Lower leg skin (tissue), 4 donors: Measurements from ENCODE around the gene CCDC81. TPM values are rescaled to one million over a fixed set of nuclear protein-coding genes. Genes with fewer than 3 reads are reported as not detected.
"Not testable (repeated sequence)": the region's sequence is repeated elsewhere in the genome, so short reads cannot be mapped to it uniquely, and the experiment has no call there.

Experiments
- DNase-seq, 2 donors: peaks; one replicate each; pipeline ENCODE4 v3.0.0-alpha.2; 2019; ENCODE audit warnings: low spot score in 2 of 2
- H3K4me3 ChIP-seq: fragments of 200-600 bp; sonication (generic); 2 replicates; pipeline ENCODE4 v1.5.1; 2017; ENCODE audit warnings: mild to moderate bottlenecking, low read depth; ENCODE audit not compliant: poor library complexity, severe bottlenecking
- POLR2A ChIP-seq, 2 donors: fragments of 450-650 bp; IDR thresholded peaks; one replicate each; pipeline ENCODE4 v1.6.1; 2016 to 2017; ENCODE audit warnings: antibody characterized with exemption in 2 of 2, mild to moderate bottlenecking in 1 of 2, moderate library complexity in 1 of 2
- WGBS, 2 donors: methylation state at CpG; one replicate each; pipeline ENCODE4 v1.1.5; 2018; 5-methylcytosine and 5-hydroxymethylcytosine counted together
- intact Hi-C: fragments of 100-400 bp; cut with DNase I; formaldehyde crosslinking; loops from one replicate; pipeline ENCODE4 v1.15.0; 2023; ENCODE audit warnings: low total_unique reads
- total RNA-seq, 4 donors: library from RNA; depleted of rRNA; stranded (reverse); fragments of >200 nt; gene quantifications; one replicate each; pipeline ENCODE4 v1.1.0, GENCODE V29; 2016
- TF ChIP-seq, protein P1 (sequence below), 3 donors: fragments of 450-650 bp; IDR thresholded peaks; one replicate each; pipeline ENCODE4 v1.5.1; 2016; ENCODE audit warnings: antibody characterized with exemption in 3 of 3, mild to moderate bottlenecking in 3 of 3, moderate library complexity in 2 of 3

The CCDC81 gene
- total RNA-seq, 4 donors from 2014 or later: 0.76 to 2.7 (median 1.6) TPM; not detected in 1

- intact Hi-C loops: no loop called here
- no peak for TF ChIP-seq POLR2A (IDR thresholded peaks at IDR 0.05)
- TF ChIP-seq, protein P1, sequence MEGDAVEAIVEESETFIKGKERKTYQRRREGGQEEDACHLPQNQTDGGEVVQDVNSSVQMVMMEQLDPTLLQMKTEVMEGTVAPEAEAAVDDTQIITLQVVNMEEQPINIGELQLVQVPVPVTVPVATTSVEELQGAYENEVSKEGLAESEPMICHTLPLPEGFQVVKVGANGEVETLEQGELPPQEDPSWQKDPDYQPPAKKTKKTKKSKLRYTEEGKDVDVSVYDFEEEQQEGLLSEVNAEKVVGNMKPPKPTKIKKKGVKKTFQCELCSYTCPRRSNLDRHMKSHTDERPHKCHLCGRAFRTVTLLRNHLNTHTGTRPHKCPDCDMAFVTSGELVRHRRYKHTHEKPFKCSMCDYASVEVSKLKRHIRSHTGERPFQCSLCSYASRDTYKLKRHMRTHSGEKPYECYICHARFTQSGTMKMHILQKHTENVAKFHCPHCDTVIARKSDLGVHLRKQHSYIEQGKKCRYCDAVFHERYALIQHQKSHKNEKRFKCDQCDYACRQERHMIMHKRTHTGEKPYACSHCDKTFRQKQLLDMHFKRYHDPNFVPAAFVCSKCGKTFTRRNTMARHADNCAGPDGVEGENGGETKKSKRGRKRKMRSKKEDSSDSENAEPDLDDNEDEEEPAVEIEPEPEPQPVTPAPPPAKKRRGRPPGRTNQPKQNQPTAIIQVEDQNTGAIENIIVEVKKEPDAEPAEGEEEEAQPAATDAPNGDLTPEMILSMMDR (IDR thresholded peaks at IDR 0.05): no peak
- 85 to 89% methylated on average over 3 of the region's 3 CpGs for WGBS, 2 donors
Measured at GRCh38 chr11:86418513-86418912, 43.8 kb downstream of the CCDC81 start.

GRCh38 chr11:86418917-86419316, 44.2 kb downstream of the CCDC81 start:
- TF ChIP-seq POLR2A (IDR thresholded peaks at IDR 0.05): no peak
- TF ChIP-seq, protein P1 (IDR thresholded peaks at IDR 0.05): no peak
- DNase-seq: no peak
- WGBS, 2 donors: 25 to 26% methylated on average over 2 of the region's 2 CpGs
- intact Hi-C loops: no loop called here
- H3K4me3 ChIP-seq: no peak overlapping the region

More at GRCh38 chr11:86418513-86418912, 43.8 kb downstream of the CCDC81 start:
- no peak for DNase-seq
- H3K4me3 ChIP-seq: no peak overlapping the region

GRCh38 chr11:86421946-86422345, 47.3 kb downstream of the CCDC81 start:
- TF ChIP-seq, protein P1 (IDR thresholded peaks at IDR 0.05): no peak
- no peak for TF ChIP-seq POLR2A (IDR thresholded peaks at IDR 0.05)
- DNase-seq: no peak
- 80 to 84% methylated on average over 4 of the region's 4 CpGs for whole genome bisulfite sequencing, 2 donors
- no peak overlapping the region for H3K4me3 ChIP-seq
- intact Hi-C loops: no loop called here

DNA sequence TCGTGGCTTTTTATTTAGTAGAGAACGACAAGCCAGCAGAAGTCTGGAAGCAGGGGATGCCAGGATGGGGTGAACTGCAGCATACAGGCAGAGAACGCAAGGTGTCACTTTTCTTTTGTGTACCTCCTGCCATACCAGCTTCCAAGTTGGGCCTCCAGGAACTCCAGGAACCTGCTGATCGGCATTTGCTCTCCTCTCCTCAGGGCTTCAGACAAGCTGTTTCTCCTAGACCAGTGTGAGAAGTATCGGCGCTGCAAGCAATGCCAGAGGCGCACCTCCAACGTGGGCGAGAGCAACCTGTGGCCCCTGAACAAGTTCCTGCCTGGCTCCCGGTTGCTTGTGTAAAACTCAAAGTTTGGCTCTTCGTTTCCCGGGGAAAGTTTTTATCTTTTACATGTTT, 47.7 kb downstream of the CCDC81 start:
- no peak for TF ChIP-seq POLR2A (IDR thresholded peaks at IDR 0.05)
- TF ChIP-seq, protein P1 (IDR thresholded peaks at IDR 0.05): no peak
- no peak overlapping the region for H3K4me3 ChIP-seq
- DNase-seq: no peak
- intact Hi-C loops: no loop called here
- 70 to 79% methylated on average over 12 of the region's 12 CpGs for WGBS, 2 donors

DNA sequence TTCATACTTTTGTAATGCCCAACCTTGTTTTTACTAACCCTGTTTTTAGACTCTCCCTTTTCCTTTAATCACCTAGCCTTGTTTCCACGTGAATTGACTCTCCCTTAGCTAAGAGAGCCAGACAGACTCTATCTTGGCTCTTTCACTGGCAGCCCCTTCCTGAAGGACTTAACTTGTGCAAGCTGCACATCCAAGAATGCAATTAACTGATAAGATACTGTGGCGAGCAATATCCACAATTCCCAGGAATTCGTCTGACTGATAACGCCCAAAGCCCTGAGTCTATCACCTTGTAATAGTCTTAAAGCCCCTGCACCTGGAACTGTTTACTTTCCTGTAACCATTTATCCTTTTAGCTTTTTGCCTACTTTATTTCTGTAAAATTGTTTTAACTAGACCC, 48.8 kb downstream of the CCDC81 start:
- DNase-seq, intact Hi-C loops, H3K4me3 ChIP-seq: not testable (repeated sequence)
- 74 to 75% methylated on average over 4 of the region's 4 CpGs for WGBS, 2 donors

- no peak for TF ChIP-seq POLR2A (IDR thresholded peaks at IDR 0.05)
- TF ChIP-seq, protein P1 (IDR thresholded peaks at IDR 0.05): no peak
- no peak for DNase-seq
- H3K4me3 ChIP-seq: no peak overlapping the region
- intact Hi-C loops: no loop called here
Measured at GRCh38 chr11:86427441-86427840, 52.8 kb downstream of the CCDC81 start.
